Measurements from ENCODE around the gene ZNF292. TPM values are rescaled to one million over a fixed set of nuclear protein-coding genes. Genes with fewer than 3 reads are reported as not detected.
"Not testable (repeated sequence)": the region's sequence is repeated elsewhere in the genome, so short reads cannot be mapped to it uniquely, and the experiment has no call there.

The ZNF292 gene
- total RNA-seq, 2 donors from 2014 or later: 30.6 to 56.4 TPM

- Histone ChIP-seq H3K27ac (no peak overlapping the region), H3K4me3 (no peak overlapping the region), H3K4me1 (no peaks in the 10 kb centered on the region), H3K9ac (ENCODE audit: low read depth in 2 of 2, low read length in 2 of 2) (no peak overlapping the region), H3K27me3 (no peaks in the 10 kb centered on the region), H3K9me3 (no peaks in the 10 kb centered on the region), H3K36me3 (no peaks in the 10 kb centered on the region)
- TF ChIP-seq CTCF (IDR thresholded peaks at IDR 0.05): no peak
- intact Hi-C loops (cut with DNase I): no loop called here
- DNase-seq: no peak
Observed at GRCh38 chr6:87184762-87185250, 29.4 kb downstream of the ZNF292 start.

- Histone ChIP-seq H3K36me3 (no peaks in the 10 kb centered on the region), H3K4me3 (no peak overlapping the region)
- TF ChIP-seq CTCF (IDR thresholded peaks at IDR 0.05): no peak
Observed at GRCh38 chr6:87196275-87196842, 41.0 kb downstream of the ZNF292 start.

GRCh38 chr6:87197547-87197946 is 42.2 kb downstream of the ZNF292 start:
- H3K9ac ChIP-seq (ENCODE audit: low read depth in 2 of 2, low read length in 2 of 2): no peak overlapping the region

More at GRCh38 chr6:87196275-87196842, 41.0 kb downstream of the ZNF292 start:
- H3K27me3 ChIP-seq: no peaks in the 10 kb centered on the region
- no peak for DNase-seq
- H3K4me1 ChIP-seq: no peaks in the 10 kb centered on the region
- intact Hi-C loops (cut with DNase I): no loop called here
- no peaks in the 10 kb centered on the region for H3K9me3 ChIP-seq
- H3K9ac ChIP-seq (ENCODE audit: low read depth in 2 of 2, low read length in 2 of 2): no peak overlapping the region
- H3K27ac ChIP-seq: no peak overlapping the region

GRCh38 chr6:87198022-87198810 is 42.9 kb downstream of the ZNF292 start:
- H3K4me3 ChIP-seq; H3K36me3 ChIP-seq; H3K4me1 ChIP-seq; H3K27ac ChIP-seq; DNase-seq; intact Hi-C loops (cut with DNase I); H3K27me3 ChIP-seq; H3K9me3 ChIP-seq; H3K9ac ChIP-seq (ENCODE audit: low read depth in 2 of 2, low read length in 2 of 2): not testable (repeated sequence)

More at GRCh38 chr6:87197547-87197946, 42.2 kb downstream of the ZNF292 start:
- H3K36me3 ChIP-seq: no peaks in the 10 kb centered on the region
- no peak for TF ChIP-seq CTCF (IDR thresholded peaks at IDR 0.05)
- intact Hi-C loops (cut with DNase I): no loop called here
- no peaks in the 10 kb centered on the region for H3K4me1 ChIP-seq
- no peaks in the 10 kb centered on the region for H3K27me3 ChIP-seq
- no peak overlapping the region for H3K27ac ChIP-seq
- H3K4me3 ChIP-seq: no peak overlapping the region
- H3K9me3 ChIP-seq: no peaks in the 10 kb centered on the region
- no peak for DNase-seq

GRCh38 chr6:87199787-87200186 is 44.4 kb downstream of the ZNF292 start:
- intact Hi-C loops (cut with DNase I): no loop called here
- H3K27ac ChIP-seq: no peak overlapping the region
- no peak for TF ChIP-seq CTCF (IDR thresholded peaks at IDR 0.05)
- H3K36me3 ChIP-seq: no peaks in the 10 kb centered on the region
- no peaks in the 10 kb centered on the region for H3K9me3 ChIP-seq
- no peak overlapping the region for H3K9ac ChIP-seq (ENCODE audit: low read depth in 2 of 2, low read length in 2 of 2)
- no peak overlapping the region for H3K4me3 ChIP-seq
- no peaks in the 10 kb centered on the region for H3K27me3 ChIP-seq
- no peak for DNase-seq
- H3K4me1 ChIP-seq: no peaks in the 10 kb centered on the region

Data from colonic mucosa (tissue), 4 donors.